ENCODE measurements around the gene KRT27. TPM values are rescaled to one million over a fixed set of nuclear protein-coding genes. Genes with fewer than 3 reads are reported as not detected.
A peak's percentile ranks its signal among the peaks of the same experiment; 100 is the strongest.

The KRT27 gene
- total and polyA plus RNA-seq, 9 of the 15 experiments (the other 6 are each of a cell fraction or from before 2014, with no cell fraction given): 0.10 TPM; not detected in 8

GRCh38 chr17:40818733-40819527, 36.6 kb upstream of the KRT27 start (continued):
- peak; percentile 61; the same call in 1 of the 2 replicates for TF ChIP-seq EGR1 (conservative IDR thresholded peaks at IDR 0.05)
- TF ChIP-seq SMARCA4 (IDR thresholded peaks at IDR 0.05): peak; percentile 66; the same call in 1 of the 2 replicates
- no peak for TF ChIP-seq MAX (CRISPR knock-in tag; IDR thresholded peaks at IDR 0.05)
- peak; percentile 97 for TF ChIP-seq POLR2G (IDR thresholded peaks at IDR 0.05; ENCODE audit: low read depth, low read length)
- no peak for TF ChIP-seq HMG20B (CRISPR knock-in tag; IDR thresholded peaks at IDR 0.05)
- TF ChIP-seq SIN3B (IDR thresholded peaks at IDR 0.05; ENCODE audit: low read depth): peak; percentile 77
- no peak for TF ChIP-seq CREB1 (IDR thresholded peaks at IDR 0.05)
- no peak for TF ChIP-seq CREB1 (CRISPR knock-in tag; IDR thresholded peaks at IDR 0.05)
- peak; percentile 64 for TF ChIP-seq PRDM10 (IDR thresholded peaks at IDR 0.05; ENCODE audit: partially characterized antibody)
- peak; percentile 31; the same call in 1 of the 2 replicates for TF ChIP-seq ZNF583 (CRISPR knock-in tag; IDR thresholded peaks at IDR 0.05)
- peak in 1 of 2 experiments; percentile 8; a peak in 1 of 4 replicates for TF ChIP-seq NRF1 (conservative IDR thresholded peaks at IDR 0.05 in 1 of 2, IDR thresholded peaks at IDR 0.05 in 1 of 2)
- no peak for TF ChIP-seq NR3C1 (CRISPR knock-in tag; IDR thresholded peaks at IDR 0.05)
- TF ChIP-seq HES1 (IDR thresholded peaks at IDR 0.05; ENCODE audit: low read depth): peak; percentile 55; the same call in 1 of the 2 replicates
- peak; percentile 98 for TF ChIP-seq RBFOX2 (IDR thresholded peaks at IDR 0.05; ENCODE audit: low read depth, low read length)
- TF ChIP-seq, protein P1, sequence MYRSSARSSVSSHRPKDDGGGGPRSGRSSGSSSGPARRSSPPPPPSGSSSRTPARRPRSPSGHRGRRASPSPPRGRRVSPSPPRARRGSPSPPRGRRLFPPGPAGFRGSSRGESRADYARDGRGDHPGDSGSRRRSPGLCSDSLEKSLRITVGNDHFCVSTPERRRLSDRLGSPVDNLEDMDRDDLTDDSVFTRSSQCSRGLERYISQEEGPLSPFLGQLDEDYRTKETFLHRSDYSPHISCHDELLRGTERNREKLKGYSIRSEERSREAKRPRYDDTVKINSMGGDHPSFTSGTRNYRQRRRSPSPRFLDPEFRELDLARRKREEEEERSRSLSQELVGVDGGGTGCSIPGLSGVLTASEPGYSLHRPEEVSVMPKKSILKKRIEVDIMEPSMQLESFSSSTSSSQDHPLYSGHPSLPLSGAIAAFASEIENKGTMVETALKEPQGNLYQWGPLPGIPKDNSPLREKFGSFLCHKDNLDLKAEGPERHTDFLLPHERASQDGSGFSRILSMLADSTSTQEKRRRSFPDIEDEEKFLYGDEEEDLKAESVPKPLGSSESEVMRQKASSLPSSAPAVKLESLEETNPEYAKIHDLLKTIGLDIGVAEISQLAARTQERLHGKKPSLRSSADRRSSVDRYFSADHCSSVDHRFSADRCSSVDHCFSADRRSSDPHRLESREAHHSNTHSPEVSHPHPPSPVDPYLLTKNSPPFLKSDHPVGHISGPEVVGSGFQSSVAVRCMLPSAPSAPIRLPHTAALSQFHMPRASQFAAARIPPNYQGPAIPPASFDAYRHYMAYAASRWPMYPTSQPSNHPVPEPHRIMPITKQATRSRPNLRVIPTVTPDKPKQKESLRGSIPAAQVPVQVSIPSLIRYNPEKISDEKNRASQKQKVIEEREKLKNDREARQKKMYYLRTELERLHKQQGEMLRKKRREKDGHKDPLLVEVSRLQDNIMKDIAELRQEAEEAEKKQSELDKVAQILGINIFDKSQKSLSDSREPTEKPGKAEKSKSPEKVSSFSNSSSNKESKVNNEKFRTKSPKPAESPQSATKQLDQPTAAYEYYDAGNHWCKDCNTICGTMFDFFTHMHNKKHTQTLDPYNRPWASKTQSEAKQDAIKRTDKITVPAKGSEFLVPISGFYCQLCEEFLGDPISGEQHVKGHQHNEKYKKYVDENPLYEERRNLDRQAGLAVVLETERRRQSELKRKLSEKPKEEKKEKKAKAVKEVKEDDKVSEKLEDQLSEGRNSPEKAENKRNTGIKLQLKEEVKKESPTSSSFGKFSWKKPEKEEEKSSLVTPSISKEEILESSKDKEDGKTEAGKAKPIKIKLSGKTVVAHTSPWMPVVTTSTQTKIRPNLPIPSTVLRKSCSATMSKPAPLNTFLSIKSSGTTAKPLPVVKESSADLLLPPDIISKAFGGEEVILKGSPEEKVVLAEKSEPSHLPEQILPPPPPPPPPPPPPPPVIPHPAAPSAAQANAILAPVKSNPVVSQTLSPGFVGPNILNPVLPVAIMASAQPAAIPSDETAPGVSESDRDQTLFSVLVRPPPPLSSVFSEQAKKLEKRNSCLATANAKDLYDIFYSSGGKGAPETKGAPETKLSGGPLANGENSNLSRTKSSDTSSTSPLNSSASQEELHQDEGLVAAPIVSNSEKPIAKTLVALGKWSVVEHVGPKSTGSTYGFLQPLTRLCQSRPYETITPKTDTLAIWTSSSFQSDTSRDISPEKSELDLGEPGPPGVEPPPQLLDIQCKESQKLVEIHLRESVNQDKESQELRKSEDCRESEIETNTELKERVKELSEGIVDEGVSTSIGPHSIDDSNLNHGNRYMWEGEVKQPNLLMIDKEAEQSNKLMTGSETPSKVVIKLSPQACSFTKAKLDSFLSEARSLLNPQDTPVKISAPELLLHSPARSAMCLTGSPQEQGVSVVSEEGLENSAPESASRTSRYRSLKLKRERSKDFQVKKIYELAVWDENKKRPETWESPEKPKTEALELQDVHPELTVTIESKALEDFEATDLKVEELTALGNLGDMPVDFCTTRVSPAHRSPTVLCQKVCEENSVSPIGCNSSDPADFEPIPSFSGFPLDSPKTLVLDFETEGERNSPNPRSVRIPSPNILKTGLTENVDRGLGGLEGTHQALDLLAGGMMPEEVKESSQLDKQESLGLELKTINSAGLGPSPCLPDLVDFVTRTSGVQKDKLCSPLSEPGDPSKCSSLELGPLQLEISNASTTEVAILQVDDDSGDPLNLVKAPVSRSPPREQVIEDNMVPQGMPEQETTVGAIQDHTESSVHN (IDR thresholded peaks at IDR 0.05; ENCODE audit: borderline replicate concordance in 1 of 2, low read depth in 1 of 2): 0 out of 4 replicates have a peak, but pooled peaks of 1 of the 2 experiments have one; percentile 18

All from K562 (cell line).